Keratinocyte (primary cell): ENCODE data around the gene USHBP1. TPM values are rescaled to one million over a fixed set of nuclear protein-coding genes. Genes with fewer than 3 reads are reported as not detected.
A peak's percentile ranks its signal among the peaks of the same experiment; 100 is the strongest.

Experiments used
- DNase-seq: peaks from one replicate; pipeline ENCODE4 v3.0.0-alpha.2; 2011; ENCODE audit warnings: low read depth, missing footprints, low spot score
- FAIRE-seq: peaks from 2 replicates; lab custom pipeline; 2011; peaks lifted over from hg19 to GRCh38; lab: Jason Lieb, UNC
- H2AFZ ChIP-seq: 2 replicates; pipeline ENCODE4 v1.6.0; 2012; ENCODE audit warnings: low read length, control low read depth, inconsistent platforms; ENCODE audit not compliant: control insufficient read depth
- H3K27ac ChIP-seq: 2 replicates; pipeline ENCODE4 v1.5.1; 2011; ENCODE audit warnings: low read length; ENCODE audit not compliant: control insufficient read depth, insufficient read depth
- H3K27me3 ChIP-seq: 3 replicates; pipeline ENCODE4 v1.6.0; 2011; ENCODE audit warnings: low read length; ENCODE audit not compliant: control insufficient read depth, insufficient read depth; ENCODE audit errors: extremely low read depth
- H3K36me3 ChIP-seq, 2 experiments: 2 replicates in 1 of 2; 3 replicates in 1 of 2; pipeline ENCODE4 v1.5.1; 2011; ENCODE audit warnings: low read length in 2 of 2, mild to moderate bottlenecking in 1 of 2; ENCODE audit not compliant: control insufficient read depth in 2 of 2, insufficient read depth in 2 of 2; ENCODE audit errors: extremely low read depth in 1 of 2
- H3K4me1 ChIP-seq: 3 replicates; pipeline ENCODE4 v1.5.1; 2011; ENCODE audit warnings: low read length; ENCODE audit not compliant: control insufficient read depth, insufficient read depth; ENCODE audit errors: extremely low read depth
- H3K4me2 ChIP-seq: 3 replicates; pipeline ENCODE4 v1.6.0; 2011; ENCODE audit warnings: low read depth, low read length; ENCODE audit not compliant: control insufficient read depth, insufficient read depth; ENCODE audit errors: extremely low read depth
- H3K4me3 ChIP-seq, 3 experiments: fragments of 200-600 bp in 1 of 3; sonication (generic) in 1 of 3; 2 replicates in 2 of 3; 3 replicates in 1 of 3; pipeline ENCODE4 v1.5.1; 2011 to 2016; ENCODE audit warnings: low read length in 3 of 3, mild to moderate bottlenecking in 3 of 3, control low read depth in 2 of 3, inconsistent platforms in 1 of 3, low read depth in 1 of 3, mixed read lengths in 1 of 3, mixed run types in 1 of 3, moderate library complexity in 1 of 3; ENCODE audit not compliant: control insufficient read depth in 2 of 3, insufficient read depth in 2 of 3; ENCODE audit errors: extremely low read depth in 1 of 3
- H3K79me2 ChIP-seq: 2 replicates; pipeline ENCODE4 v1.6.0; 2012; ENCODE audit warnings: low read length; ENCODE audit not compliant: control insufficient read depth, insufficient read depth
- H3K9ac ChIP-seq: 3 replicates; pipeline ENCODE4 v1.6.0; 2011; ENCODE audit warnings: low read length; ENCODE audit not compliant: control insufficient read depth, insufficient read depth; ENCODE audit errors: extremely low read depth
- H3K9me1 ChIP-seq: 3 replicates; pipeline ENCODE4 v1.6.0; 2011; ENCODE audit warnings: low read length; ENCODE audit not compliant: control insufficient read depth, insufficient read depth; ENCODE audit errors: extremely low read depth
- H3K9me3 ChIP-seq: 2 replicates; pipeline ENCODE4 v1.5.1; 2012; ENCODE audit warnings: low read depth, low read length; ENCODE audit not compliant: control insufficient read depth
- H4K20me1 ChIP-seq: 3 replicates; pipeline ENCODE4 v1.6.0; 2011; ENCODE audit warnings: low read length; ENCODE audit not compliant: control insufficient read depth, insufficient read depth; ENCODE audit errors: extremely low read depth
- CTCF ChIP-seq, 3 experiments: IDR thresholded peaks in 1 of 3; conservative IDR thresholded peaks in 1 of 3; optimal IDR thresholded peaks in 1 of 3; 2 replicates in 2 of 3; 3 replicates in 1 of 3; pipeline versions ENCODE3 to v1.5.1; 2011; ENCODE audit warnings: low read length in 3 of 3, mild to moderate bottlenecking in 3 of 3, moderate library complexity in 2 of 3, control low read depth in 1 of 3, inconsistent platforms in 1 of 3; ENCODE audit not compliant: insufficient read depth in 2 of 3; ENCODE audit errors: extremely low read depth in 1 of 3
- EZH2 ChIP-seq: IDR thresholded peaks from one replicate; pipeline ENCODE4 v1.6.1; 2012; ENCODE audit warnings: inconsistent platforms, mild to moderate bottlenecking, low read length, moderate library complexity
- dilution Hi-C: fragments of 300-500 bp; cut with MboI; formaldehyde crosslinking; loops from one replicate; pipeline ENCODE4 v1.7.0; 2020; ENCODE audit warnings: low sequenced_read_pairs; ENCODE audit not compliant: extremely low pct_ligation_motif_present
- polyA plus RNA-seq, 5 experiments: library from polyadenylated mRNA; depleted of rRNA in 3 of 5; stranded (reverse) in 3 of 5; stranded (forward) in 1 of 5; unstranded in 1 of 5; fragments of >200 nt; gene quantifications; 1 replicate in 1 of 5; 2 replicates in 3 of 5; 3 replicates in 1 of 5; pipeline versions ENCODE4 v1.2.1 to v1.2.3, GENCODE V29; 2011 to 2012; ENCODE audit warnings: missing spikeins in 2 of 5, low read depth in 1 of 5, low replicate concordance in 1 of 5

The USHBP1 gene
- polyA plus RNA-seq, 1 donor (not counting 4 experiments of a cell fraction or from before 2014, with no cell fraction given): not detected

DNA sequence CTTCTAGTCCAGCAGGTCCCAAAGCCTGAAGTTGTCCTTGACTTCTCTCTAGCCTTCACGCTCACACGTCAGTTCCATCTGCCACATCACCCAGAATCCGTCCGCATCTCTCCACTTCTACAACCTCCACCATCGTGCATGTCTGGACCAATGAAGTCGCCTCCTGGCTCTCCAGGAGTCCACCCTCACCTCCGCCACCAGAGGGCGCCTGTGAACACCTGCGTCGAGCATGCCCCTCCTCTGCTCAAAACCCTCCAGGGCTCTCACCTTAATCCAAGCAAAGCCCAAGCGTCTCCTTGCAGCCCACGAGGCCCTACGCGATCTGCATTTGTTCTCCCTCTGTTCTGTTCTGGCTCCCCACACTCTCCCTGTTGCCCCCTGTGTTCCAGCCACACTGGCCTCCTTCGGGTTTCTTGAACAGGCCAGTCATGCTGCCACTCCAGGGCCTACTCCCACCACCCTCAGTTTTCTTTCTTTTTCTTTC lies 3.7 kb downstream of the USHBP1 start:
- H2AFZ ChIP-seq: peak overlapping the region; percentile 75
- FAIRE-seq: peak; percentile 73

DNA sequence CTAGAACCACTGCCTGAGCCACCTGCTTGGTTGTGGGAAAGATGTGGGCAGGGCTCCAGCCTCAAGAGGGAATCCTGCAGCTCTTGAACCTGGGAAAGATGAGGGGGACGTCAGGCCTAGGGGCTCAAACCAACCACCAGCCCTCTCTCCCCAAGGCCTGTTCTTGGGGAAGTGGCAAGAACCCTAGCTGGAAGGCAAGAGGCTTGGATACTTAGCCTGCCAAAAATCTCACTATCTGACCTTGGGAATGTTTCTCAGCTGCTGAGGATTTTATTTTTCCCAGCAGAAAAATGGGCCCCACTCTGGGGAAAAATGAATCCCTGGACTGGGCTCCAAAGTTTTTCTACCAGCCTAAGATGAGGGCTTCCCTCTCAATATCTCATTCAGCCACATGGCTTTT lies 4.6 kb downstream of the USHBP1 start:
- DNase-seq (no peak), FAIRE-seq (no peak)
- Histone ChIP-seq H3K4me2 (no peak overlapping the region), H3K27me3 (no peaks in the 10 kb centered on the region), H4K20me1 (no peaks in the 10 kb centered on the region), H3K4me1 (no peaks in the 10 kb centered on the region), H3K36me3 (no peaks in the 10 kb centered on the region), H2AFZ (no peak overlapping the region), H3K9me1 (no peaks in the 10 kb centered on the region), H3K79me2 (no peaks in the 10 kb centered on the region), H3K9ac (no peak overlapping the region), H3K27ac (no peak overlapping the region), H3K9me3 (peaks cover 5% of the 10 kb centered on the region), H3K4me3 (no peak overlapping the region)
- dilution Hi-C loops: no loop called here
- TF ChIP-seq CTCF (optimal IDR thresholded peaks at IDR 0.05 in 1 of 3, IDR thresholded peaks at IDR 0.05 in 1 of 3, conservative IDR thresholded peaks at IDR 0.05 in 1 of 3; ENCODE audit: extremely low read depth in 1 of 3, insufficient read depth in 2 of 3, low read length in 3 of 3): no peak
- TF ChIP-seq EZH2: no peak

More for the DNA sequence above, 3.7 kb downstream of the USHBP1 start:
- H3K79me2 ChIP-seq: no peaks in the 10 kb centered on the region
- no peaks in the 10 kb centered on the region for H3K9me1 ChIP-seq
- no peak for TF ChIP-seq EZH2
- peak; percentile 95 to 98 (median 98) for TF ChIP-seq CTCF (optimal IDR thresholded peaks at IDR 0.05 in 1 of 3, IDR thresholded peaks at IDR 0.05 in 1 of 3, conservative IDR thresholded peaks at IDR 0.05 in 1 of 3; ENCODE audit: extremely low read depth in 1 of 3, insufficient read depth in 2 of 3, low read length in 3 of 3)
- dilution Hi-C loops: no loop called here
- H3K9ac ChIP-seq: no peak overlapping the region
- H3K27ac ChIP-seq: no peak overlapping the region
- no peaks in the 10 kb centered on the region for H3K36me3 ChIP-seq
- no peaks in the 10 kb centered on the region for H3K4me1 ChIP-seq
- DNase-seq: peak; percentile 49
- no peaks in the 10 kb centered on the region for H4K20me1 ChIP-seq
- no peak overlapping the region for H3K4me2 ChIP-seq
- H3K27me3 ChIP-seq: no peaks in the 10 kb centered on the region
- H3K4me3 ChIP-seq: no peak overlapping the region
- H3K9me3 ChIP-seq: peaks cover 5% of the 10 kb centered on the region
